ENCODE data around the gene VPS35. TPM values are rescaled to one million over a fixed set of nuclear protein-coding genes. Genes with fewer than 3 reads are reported as not detected.
A peak's percentile ranks its signal among the peaks of the same experiment; 100 is the strongest.

VPS35 gene
- 51.6 TPM for polyA plus RNA-seq (2013, experiment 1 of 4)
- polyA plus RNA-seq (2013, experiment 2 of 4) = 55.1 TPM
- 47.9 TPM for polyA plus RNA-seq (2013, experiment 3 of 4)
- 49.2 TPM for polyA plus RNA-seq (2013, experiment 4 of 4)

- H3K4me3 ChIP-seq (ENCODE audit: insufficient read depth, low read depth, low read length) = peak within 1 kb of the TSS; percentile 72
- 0% methylated on average over 54 of the region's 54 CpGs for WGBS, 2 experiments
- H3K36me3 ChIP-seq (ENCODE audit: control insufficient read depth, insufficient read depth, low read length) = peaks cover 7% of the 10 kb centered on the region
- H3K27me3 ChIP-seq (ENCODE audit: control insufficient read depth, insufficient read depth, low read length, poor library complexity, severe bottlenecking) = no peaks in the 10 kb centered on the region
- H3K9me3 ChIP-seq (ENCODE audit: control insufficient read depth, low read length) = no peaks in the 10 kb centered on the region
- peaks cover 10% of the 10 kb centered on the region for H3K4me1 ChIP-seq (ENCODE audit: control insufficient read depth, insufficient read depth, low read length)
- peak within 1 kb of the TSS; percentile 93 for H3K27ac ChIP-seq (ENCODE audit: insufficient read depth, low read depth, low read length, poor library complexity, severe bottlenecking)
These were observed at the start of gene VPS35 for GRCh38 chr16:46688654-46689364. TSS of gene VPS35 (minus strand) at chr16:46689178. CDS start at chr16:46689133, 45 bp downstream.

- H3K4me3 ChIP-seq (ENCODE audit: insufficient read depth, low read depth, low read length) = no peak overlapping the region
- H3K27me3 ChIP-seq (ENCODE audit: control insufficient read depth, insufficient read depth, low read length, poor library complexity, severe bottlenecking) = no peaks in the 10 kb centered on the region
- H3K9me3 ChIP-seq (ENCODE audit: control insufficient read depth, low read length) = no peaks in the 10 kb centered on the region
- H3K4me1 ChIP-seq (ENCODE audit: control insufficient read depth, insufficient read depth, low read length) = no peaks in the 10 kb centered on the region
- no peaks in the 10 kb centered on the region for H3K36me3 ChIP-seq (ENCODE audit: control insufficient read depth, insufficient read depth, low read length)
- H3K27ac ChIP-seq (ENCODE audit: insufficient read depth, low read depth, low read length, poor library complexity, severe bottlenecking) = no peak overlapping the region
- WGBS, 2 experiments = 90 to 92% methylated on average over 14 of the region's 14 CpGs
These were observed 48.7 kb upstream of the VPS35 start for GRCh38 chr16:46737621-46738214.

- H3K4me3 ChIP-seq (ENCODE audit: insufficient read depth, low read depth, low read length) = no peak overlapping the region
- no peak overlapping the region for H3K27ac ChIP-seq (ENCODE audit: insufficient read depth, low read depth, low read length, poor library complexity, severe bottlenecking)
- no peaks in the 10 kb centered on the region for H3K27me3 ChIP-seq (ENCODE audit: control insufficient read depth, insufficient read depth, low read length, poor library complexity, severe bottlenecking)
- H3K4me1 ChIP-seq (ENCODE audit: control insufficient read depth, insufficient read depth, low read length) = no peaks in the 10 kb centered on the region
- no peaks in the 10 kb centered on the region for H3K9me3 ChIP-seq (ENCODE audit: control insufficient read depth, low read length)
- WGBS, 2 experiments = 76 to 77% methylated on average over 12 of the region's 12 CpGs
- H3K36me3 ChIP-seq (ENCODE audit: control insufficient read depth, insufficient read depth, low read length) = no peaks in the 10 kb centered on the region
These were observed 47.7 kb upstream of the VPS35 start for GRCh38 chr16:46736695-46737094.

GRCh38 chr16:46733319-46733830 is 44.4 kb upstream of the VPS35 start:
- Histone ChIP-seq H3K36me3 (ENCODE audit: control insufficient read depth, insufficient read depth, low read length) (no peaks in the 10 kb centered on the region), H3K4me1 (ENCODE audit: control insufficient read depth, insufficient read depth, low read length) (no peaks in the 10 kb centered on the region), H3K27ac (ENCODE audit: insufficient read depth, low read depth, low read length, poor library complexity, severe bottlenecking) (no peak overlapping the region), H3K9me3 (ENCODE audit: control insufficient read depth, low read length) (no peaks in the 10 kb centered on the region), H3K27me3 (ENCODE audit: control insufficient read depth, insufficient read depth, low read length, poor library complexity, severe bottlenecking) (no peaks in the 10 kb centered on the region), H3K4me3 (ENCODE audit: insufficient read depth, low read depth, low read length) (no peak overlapping the region)
- WGBS, 2 experiments = 89 to 93% methylated on average over 9 of the region's 9 CpGs

- Histone ChIP-seq H3K9me3 (ENCODE audit: control insufficient read depth, low read length) (no peaks in the 10 kb centered on the region), H3K4me1 (ENCODE audit: control insufficient read depth, insufficient read depth, low read length) (no peaks in the 10 kb centered on the region), H3K27ac (ENCODE audit: insufficient read depth, low read depth, low read length, poor library complexity, severe bottlenecking) (no peak overlapping the region), H3K4me3 (ENCODE audit: insufficient read depth, low read depth, low read length) (no peak overlapping the region), H3K36me3 (ENCODE audit: control insufficient read depth, insufficient read depth, low read length) (no peaks in the 10 kb centered on the region), H3K27me3 (ENCODE audit: control insufficient read depth, insufficient read depth, low read length, poor library complexity, severe bottlenecking) (no peaks in the 10 kb centered on the region)
- 91 to 92% methylated on average over 4 of the region's 4 CpGs for WGBS, 2 experiments
These were observed 43.6 kb upstream of the VPS35 start for GRCh38 chr16:46732561-46732960.

- WGBS, 2 experiments = 91 to 92% methylated on average over 23 of the region's 23 CpGs
These were observed 42.9 kb upstream of the VPS35 start for GRCh38 chr16:46731691-46732555.

GRCh38 chr16:46730801-46731690 is 42.1 kb upstream of the VPS35 start:
- 87 to 89% methylated on average over 17 of the region's 17 CpGs for WGBS, 2 experiments
- Histone ChIP-seq H3K36me3 (ENCODE audit: control insufficient read depth, insufficient read depth, low read length) (no peaks in the 10 kb centered on the region), H3K9me3 (ENCODE audit: control insufficient read depth, low read length) (no peaks in the 10 kb centered on the region), H3K4me1 (ENCODE audit: control insufficient read depth, insufficient read depth, low read length) (no peaks in the 10 kb centered on the region), H3K4me3 (ENCODE audit: insufficient read depth, low read depth, low read length) (no peak overlapping the region), H3K27ac (ENCODE audit: insufficient read depth, low read depth, low read length, poor library complexity, severe bottlenecking) (no peak overlapping the region), H3K27me3 (ENCODE audit: control insufficient read depth, insufficient read depth, low read length, poor library complexity, severe bottlenecking) (no peaks in the 10 kb centered on the region)

More at GRCh38 chr16:46731691-46732555, 42.9 kb upstream of the VPS35 start:
- Histone ChIP-seq H3K4me1 (ENCODE audit: control insufficient read depth, insufficient read depth, low read length) (no peaks in the 10 kb centered on the region), H3K27me3 (ENCODE audit: control insufficient read depth, insufficient read depth, low read length, poor library complexity, severe bottlenecking) (no peaks in the 10 kb centered on the region), H3K36me3 (ENCODE audit: control insufficient read depth, insufficient read depth, low read length) (no peaks in the 10 kb centered on the region), H3K9me3 (ENCODE audit: control insufficient read depth, low read length) (no peaks in the 10 kb centered on the region), H3K27ac (ENCODE audit: insufficient read depth, low read depth, low read length, poor library complexity, severe bottlenecking) (no peak overlapping the region), H3K4me3 (ENCODE audit: insufficient read depth, low read depth, low read length) (no peak overlapping the region)

GRCh38 chr16:46730126-46730525 is 41.1 kb upstream of the VPS35 start:
- H3K4me1 ChIP-seq (ENCODE audit: control insufficient read depth, insufficient read depth, low read length) = no peaks in the 10 kb centered on the region
- 91 to 96% methylated on average over 8 of the region's 8 CpGs for WGBS, 2 experiments

GRCh38 chr16:46729326-46729995 is 40.5 kb upstream of the VPS35 start:
- no peak overlapping the region for H3K27ac ChIP-seq (ENCODE audit: insufficient read depth, low read depth, low read length, poor library complexity, severe bottlenecking)
- H3K9me3 ChIP-seq (ENCODE audit: control insufficient read depth, low read length) = no peaks in the 10 kb centered on the region
- H3K4me3 ChIP-seq (ENCODE audit: insufficient read depth, low read depth, low read length) = no peak overlapping the region
- H3K36me3 ChIP-seq (ENCODE audit: control insufficient read depth, insufficient read depth, low read length) = no peaks in the 10 kb centered on the region
- H3K4me1 ChIP-seq (ENCODE audit: control insufficient read depth, insufficient read depth, low read length) = no peaks in the 10 kb centered on the region
- no peaks in the 10 kb centered on the region for H3K27me3 ChIP-seq (ENCODE audit: control insufficient read depth, insufficient read depth, low read length, poor library complexity, severe bottlenecking)
- 90% methylated on average over 7 of the region's 7 CpGs for WGBS, 2 experiments

More at GRCh38 chr16:46730126-46730525, 41.1 kb upstream of the VPS35 start:
- H3K36me3 ChIP-seq (ENCODE audit: control insufficient read depth, insufficient read depth, low read length) = no peaks in the 10 kb centered on the region
- H3K27ac ChIP-seq (ENCODE audit: insufficient read depth, low read depth, low read length, poor library complexity, severe bottlenecking) = no peak overlapping the region
- no peak overlapping the region for H3K4me3 ChIP-seq (ENCODE audit: insufficient read depth, low read depth, low read length)
- no peaks in the 10 kb centered on the region for H3K27me3 ChIP-seq (ENCODE audit: control insufficient read depth, insufficient read depth, low read length, poor library complexity, severe bottlenecking)
- no peaks in the 10 kb centered on the region for H3K9me3 ChIP-seq (ENCODE audit: control insufficient read depth, low read length)

Measured in ectodermal cell (in vitro differentiated cells).